ENCODE results near the gene LSS.

GRCh38 chr21:46150491-46151121 is 78.0 kb downstream of the LSS start:
- TF ChIP-seq ZSCAN18 (CRISPR knock-in tag; IDR thresholded peaks at IDR 0.05) (no peak), MAX (CRISPR knock-in tag; IDR thresholded peaks at IDR 0.05) (no peak), ZNF425 (CRISPR knock-in tag; conservative IDR thresholded peaks at IDR 0.05) (no peak), CREB1 (CRISPR knock-in tag; IDR thresholded peaks at IDR 0.05) (no peak), ZBTB43 (CRISPR knock-in tag; IDR thresholded peaks at IDR 0.05) (no peak), ZNF512 (CRISPR knock-in tag; IDR thresholded peaks at IDR 0.05; ENCODE audit: borderline replicate concordance) (no peak), SP1 (CRISPR knock-in tag; conservative IDR thresholded peaks at IDR 0.05) (no peak), HMGXB4 (CRISPR knock-in tag; IDR thresholded peaks at IDR 0.05) (no peak), CBFB (CRISPR knock-in tag; IDR thresholded peaks at IDR 0.05; ENCODE audit: low read depth) (no peak)
- TF ChIP-seq, protein P1, sequence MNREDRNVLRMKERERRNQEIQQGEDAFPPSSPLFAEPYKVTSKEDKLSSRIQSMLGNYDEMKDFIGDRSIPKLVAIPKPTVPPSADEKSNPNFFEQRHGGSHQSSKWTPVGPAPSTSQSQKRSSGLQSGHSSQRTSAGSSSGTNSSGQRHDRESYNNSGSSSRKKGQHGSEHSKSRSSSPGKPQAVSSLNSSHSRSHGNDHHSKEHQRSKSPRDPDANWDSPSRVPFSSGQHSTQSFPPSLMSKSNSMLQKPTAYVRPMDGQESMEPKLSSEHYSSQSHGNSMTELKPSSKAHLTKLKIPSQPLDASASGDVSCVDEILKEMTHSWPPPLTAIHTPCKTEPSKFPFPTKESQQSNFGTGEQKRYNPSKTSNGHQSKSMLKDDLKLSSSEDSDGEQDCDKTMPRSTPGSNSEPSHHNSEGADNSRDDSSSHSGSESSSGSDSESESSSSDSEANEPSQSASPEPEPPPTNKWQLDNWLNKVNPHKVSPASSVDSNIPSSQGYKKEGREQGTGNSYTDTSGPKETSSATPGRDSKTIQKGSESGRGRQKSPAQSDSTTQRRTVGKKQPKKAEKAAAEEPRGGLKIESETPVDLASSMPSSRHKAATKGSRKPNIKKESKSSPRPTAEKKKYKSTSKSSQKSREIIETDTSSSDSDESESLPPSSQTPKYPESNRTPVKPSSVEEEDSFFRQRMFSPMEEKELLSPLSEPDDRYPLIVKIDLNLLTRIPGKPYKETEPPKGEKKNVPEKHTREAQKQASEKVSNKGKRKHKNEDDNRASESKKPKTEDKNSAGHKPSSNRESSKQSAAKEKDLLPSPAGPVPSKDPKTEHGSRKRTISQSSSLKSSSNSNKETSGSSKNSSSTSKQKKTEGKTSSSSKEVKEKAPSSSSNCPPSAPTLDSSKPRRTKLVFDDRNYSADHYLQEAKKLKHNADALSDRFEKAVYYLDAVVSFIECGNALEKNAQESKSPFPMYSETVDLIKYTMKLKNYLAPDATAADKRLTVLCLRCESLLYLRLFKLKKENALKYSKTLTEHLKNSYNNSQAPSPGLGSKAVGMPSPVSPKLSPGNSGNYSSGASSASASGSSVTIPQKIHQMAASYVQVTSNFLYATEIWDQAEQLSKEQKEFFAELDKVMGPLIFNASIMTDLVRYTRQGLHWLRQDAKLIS (CRISPR knock-in tag; IDR thresholded peaks at IDR 0.05; ENCODE audit: borderline replicate concordance), result no peak
- TF ChIP-seq, protein P2, sequence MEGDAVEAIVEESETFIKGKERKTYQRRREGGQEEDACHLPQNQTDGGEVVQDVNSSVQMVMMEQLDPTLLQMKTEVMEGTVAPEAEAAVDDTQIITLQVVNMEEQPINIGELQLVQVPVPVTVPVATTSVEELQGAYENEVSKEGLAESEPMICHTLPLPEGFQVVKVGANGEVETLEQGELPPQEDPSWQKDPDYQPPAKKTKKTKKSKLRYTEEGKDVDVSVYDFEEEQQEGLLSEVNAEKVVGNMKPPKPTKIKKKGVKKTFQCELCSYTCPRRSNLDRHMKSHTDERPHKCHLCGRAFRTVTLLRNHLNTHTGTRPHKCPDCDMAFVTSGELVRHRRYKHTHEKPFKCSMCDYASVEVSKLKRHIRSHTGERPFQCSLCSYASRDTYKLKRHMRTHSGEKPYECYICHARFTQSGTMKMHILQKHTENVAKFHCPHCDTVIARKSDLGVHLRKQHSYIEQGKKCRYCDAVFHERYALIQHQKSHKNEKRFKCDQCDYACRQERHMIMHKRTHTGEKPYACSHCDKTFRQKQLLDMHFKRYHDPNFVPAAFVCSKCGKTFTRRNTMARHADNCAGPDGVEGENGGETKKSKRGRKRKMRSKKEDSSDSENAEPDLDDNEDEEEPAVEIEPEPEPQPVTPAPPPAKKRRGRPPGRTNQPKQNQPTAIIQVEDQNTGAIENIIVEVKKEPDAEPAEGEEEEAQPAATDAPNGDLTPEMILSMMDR (IDR thresholded peaks at IDR 0.05), result no peak

Data from WTC11 (cell line).